SK-N-MC (cell line): ENCODE measurements around the gene DNER.

Experiments used
- DNase-seq: peaks from one replicate; pipeline ENCODE4 v3.0.0-alpha.2; 2011; ENCODE audit warnings: low read depth, low spot score
- H3K27ac ChIP-seq: fragments of 200-600 bp; sonication (generic); 2 replicates; pipeline ENCODE4 v1.5.1; 2016; ENCODE audit warnings: mixed run types
- H3K36me3 ChIP-seq: fragments of 200-600 bp; sonication (generic); 2 replicates; pipeline ENCODE4 v1.6.1; 2017; ENCODE audit warnings: antibody characterized with exemption, low read length, mixed read lengths; ENCODE audit not compliant: insufficient read depth
- H3K4me3 ChIP-seq: fragments of 200-600 bp; sonication (generic); 2 replicates; pipeline ENCODE4 v1.5.1; 2016
- H3K9ac ChIP-seq: fragments of 200-600 bp; sonication (generic); 2 replicates; pipeline ENCODE4 v1.8.0; 2017; ENCODE audit warnings: mixed run types, mixed read lengths; ENCODE audit not compliant: insufficient read length
- H3K9me3 ChIP-seq: fragments of 200-600 bp; sonication (generic); 2 replicates; pipeline ENCODE4 v1.6.1; 2017; ENCODE audit warnings: low read depth, mild to moderate bottlenecking, antibody characterized with exemption, low read length, moderate library complexity, mixed read lengths
- EZH2 ChIP-seq: fragments of 200-600 bp; sonication (generic); IDR thresholded peaks from one replicate; pipeline ENCODE4 v1.6.1; 2017; ENCODE audit warnings: antibody characterized with exemption
- FOXP2 ChIP-seq: optimal IDR thresholded peaks from 2 replicates; pipeline ENCODE3; 2011; ENCODE audit warnings: mild to moderate bottlenecking, moderate library complexity; ENCODE audit not compliant: insufficient read depth; ENCODE audit errors: extremely low read length, control extremely low read depth
- POLR2AphosphoS5 ChIP-seq: IDR thresholded peaks from 2 replicates; pipeline ENCODE4 v1.6.1; 2012; ENCODE audit warnings: mild to moderate bottlenecking, low read depth, low read length, borderline replicate concordance

The DNER gene

DNA sequence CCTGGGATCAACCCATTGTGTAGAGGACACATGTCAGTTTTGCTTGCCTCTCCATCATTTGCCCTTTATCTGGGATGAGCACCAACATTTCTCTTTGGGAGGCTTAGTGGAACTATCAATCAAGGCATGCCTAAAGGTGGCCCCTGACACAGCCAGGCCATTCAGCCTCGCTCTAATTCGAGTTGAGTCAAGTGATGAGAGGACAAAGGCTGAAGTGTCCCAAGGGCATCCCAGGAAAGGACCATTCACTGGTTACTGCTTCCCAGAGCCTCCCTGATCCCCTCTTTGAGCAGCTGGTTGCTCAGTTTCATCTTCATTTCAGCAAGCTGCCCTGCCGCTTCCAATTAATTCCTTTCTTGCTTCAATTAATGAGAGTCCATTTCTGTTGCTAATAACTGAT lies 63.5 kb downstream of the DNER start:
- Histone ChIP-seq H3K36me3 (no peaks in the 10 kb centered on the region), H3K27ac (no peak overlapping the region), H3K4me3 (no peak overlapping the region), H3K9me3 (no peaks in the 10 kb centered on the region), H3K9ac (no peak overlapping the region)
- no peak for TF ChIP-seq POLR2AphosphoS5
- no peak for TF ChIP-seq EZH2
- TF ChIP-seq FOXP2, result no peak
- no peak for DNase-seq

DNA sequence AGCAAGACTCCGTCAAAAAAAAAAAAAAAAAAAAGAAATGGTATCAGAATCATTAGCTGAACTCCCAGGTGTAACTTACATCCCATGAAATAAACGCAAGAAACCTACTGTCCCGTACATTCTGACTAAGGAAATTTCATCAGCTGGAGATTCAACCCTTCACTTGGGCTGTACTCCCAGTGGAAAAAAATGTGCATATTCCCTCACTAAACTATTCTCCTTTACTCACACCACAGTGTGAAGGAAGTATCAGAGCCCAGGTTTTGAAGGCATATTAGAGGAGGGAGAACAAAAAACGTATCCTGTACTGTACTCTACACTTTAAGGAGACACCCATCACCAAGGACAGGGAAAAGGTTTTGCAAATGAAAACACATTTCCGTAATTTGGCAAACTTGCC lies 64.3 kb downstream of the DNER start:
- Histone ChIP-seq H3K36me3 (no peaks in the 10 kb centered on the region), H3K27ac (no peak overlapping the region), H3K4me3 (no peak overlapping the region), H3K9ac (no peak overlapping the region), H3K9me3 (no peaks in the 10 kb centered on the region)
- no peak for DNase-seq
- TF ChIP-seq FOXP2, result no peak
- TF ChIP-seq EZH2, result no peak
- no peak for TF ChIP-seq POLR2AphosphoS5

DNA sequence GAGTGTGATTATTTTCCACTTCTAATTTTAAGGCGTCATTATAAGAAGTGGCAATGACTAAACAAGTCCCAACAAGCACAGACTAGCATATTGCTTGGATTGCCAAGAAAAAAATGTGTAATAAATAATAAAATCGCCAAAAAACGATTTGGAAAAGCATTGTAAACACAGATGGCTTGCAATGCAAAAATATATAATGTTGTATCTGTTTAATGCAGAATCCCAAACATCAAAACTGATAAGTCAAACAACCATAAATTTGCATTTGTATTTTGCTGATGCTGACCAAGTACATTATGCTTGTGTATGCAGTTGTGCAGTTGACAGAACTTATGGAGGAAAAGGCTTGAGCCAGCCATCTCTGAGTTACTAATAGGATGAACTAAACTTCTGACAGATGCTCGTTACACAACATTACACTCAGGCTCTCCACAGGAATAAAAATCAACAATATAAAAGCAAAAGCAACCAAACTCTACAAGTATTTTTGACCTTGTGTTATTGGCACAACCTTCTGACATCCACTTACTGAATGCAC lies 68.1 kb downstream of the DNER start:
- Histone ChIP-seq H3K9ac (no peak overlapping the region), H3K9me3 (no peaks in the 10 kb centered on the region), H3K27ac (no peak overlapping the region), H3K36me3 (no peaks in the 10 kb centered on the region), H3K4me3 (no peak overlapping the region)
- DNase-seq, result no peak
- TF ChIP-seq FOXP2 (no peak), EZH2 (no peak), POLR2AphosphoS5 (no peak)

DNA sequence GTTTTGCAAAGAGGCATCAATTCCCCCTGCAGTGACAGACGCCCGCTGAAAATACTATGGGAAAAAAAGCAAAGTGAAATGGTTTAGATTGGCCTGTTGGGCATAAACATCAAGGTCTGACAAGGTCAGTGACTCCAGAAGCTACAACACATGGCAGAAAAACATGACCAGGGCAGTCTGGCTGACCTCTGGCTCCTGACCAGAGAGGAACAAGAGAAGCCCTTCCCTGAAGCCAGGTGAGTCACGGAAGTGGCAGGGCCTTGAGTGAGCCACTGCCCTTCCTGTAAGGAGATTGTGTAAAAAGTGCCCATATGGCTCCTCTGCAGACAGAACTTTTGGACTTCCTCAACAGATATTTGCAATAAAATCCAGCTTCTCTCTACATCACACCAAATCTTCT lies 72.0 kb downstream of the DNER start:
- Histone ChIP-seq H3K9me3 (no peaks in the 10 kb centered on the region), H3K27ac (no peak overlapping the region), H3K9ac (no peak overlapping the region), H3K4me3 (no peak overlapping the region), H3K36me3 (no peaks in the 10 kb centered on the region)
- TF ChIP-seq EZH2 (no peak), POLR2AphosphoS5 (no peak), FOXP2 (no peak)
- no peak for DNase-seq

DNA sequence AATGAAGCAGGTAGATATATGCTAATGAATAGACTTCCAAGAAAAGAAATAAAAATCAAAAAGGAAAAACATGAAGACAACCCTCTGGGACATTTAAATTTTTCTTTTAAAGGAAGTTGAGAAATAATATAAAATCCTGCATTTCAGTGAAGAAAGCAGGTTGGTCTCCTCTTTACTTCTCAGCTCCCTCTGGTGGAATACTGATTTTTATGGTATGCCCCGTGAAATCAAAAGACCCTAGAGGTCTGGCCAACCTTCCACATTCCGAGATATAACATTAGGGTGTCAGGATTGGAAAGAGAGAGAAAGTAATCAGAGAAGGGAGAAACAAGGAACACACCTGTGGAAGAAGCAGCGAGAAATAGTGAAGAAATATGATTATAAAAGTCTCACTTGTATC lies 72.7 kb downstream of the DNER start:
- no peaks in the 10 kb centered on the region for H3K9me3 ChIP-seq
- no peak overlapping the region for H3K4me3 ChIP-seq
- no peak overlapping the region for H3K9ac ChIP-seq
- DNase-seq, result no peak
- no peak overlapping the region for H3K27ac ChIP-seq
- TF ChIP-seq POLR2AphosphoS5 (no peak), FOXP2 (no peak), EZH2 (no peak)
- H3K36me3 ChIP-seq, result no peaks in the 10 kb centered on the region

DNA sequence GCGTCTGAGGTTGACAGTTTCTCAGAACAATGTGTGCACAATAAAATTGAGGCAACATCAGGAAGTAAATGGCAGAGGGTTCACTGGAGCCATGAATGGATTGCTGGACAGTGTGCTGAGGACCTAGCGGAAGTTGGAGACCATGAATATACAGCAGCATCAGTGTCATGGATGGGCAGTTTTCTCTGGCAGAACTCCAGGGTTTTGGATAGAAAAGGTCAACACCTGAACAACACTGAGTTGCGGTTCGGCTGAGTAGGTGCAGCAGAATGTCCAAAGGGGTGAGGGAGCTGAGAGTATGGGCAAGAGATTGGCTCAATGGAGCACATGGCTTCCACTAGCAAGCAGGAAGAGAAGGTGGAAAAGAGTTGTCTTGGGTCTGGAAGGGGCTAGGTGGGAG lies 73.7 kb downstream of the DNER start:
- Histone ChIP-seq H3K27ac (no peak overlapping the region), H3K4me3 (no peak overlapping the region), H3K9me3 (no peaks in the 10 kb centered on the region), H3K9ac (no peak overlapping the region), H3K36me3 (no peaks in the 10 kb centered on the region)
- no peak for TF ChIP-seq EZH2
- TF ChIP-seq POLR2AphosphoS5, result no peak
- TF ChIP-seq FOXP2, result no peak
- DNase-seq, result no peak

DNA sequence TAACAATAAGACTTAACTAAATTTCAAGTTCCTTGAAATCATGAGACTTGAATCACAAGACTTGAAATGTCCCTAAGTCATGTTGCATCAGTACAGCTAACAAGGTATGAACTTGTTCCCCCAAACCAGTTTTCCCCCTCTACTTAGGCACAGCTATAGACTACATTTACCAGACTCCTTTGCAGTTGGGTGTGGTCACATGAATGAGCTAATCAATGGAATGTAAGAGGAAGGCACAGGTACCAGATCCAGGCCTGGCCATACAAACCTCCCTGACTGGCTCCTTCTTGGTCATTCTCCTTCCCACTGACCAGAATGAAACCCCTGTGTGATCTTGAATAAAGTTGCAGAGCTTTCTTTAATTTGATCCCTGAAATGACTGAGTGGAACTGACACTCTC lies 77.8 kb downstream of the DNER start:
- Histone ChIP-seq H3K9me3 (no peaks in the 10 kb centered on the region), H3K36me3 (no peaks in the 10 kb centered on the region), H3K4me3 (no peak overlapping the region), H3K27ac (no peak overlapping the region), H3K9ac (no peak overlapping the region)
- no peak for DNase-seq
- TF ChIP-seq EZH2 (no peak), FOXP2 (no peak), POLR2AphosphoS5 (no peak)

DNA sequence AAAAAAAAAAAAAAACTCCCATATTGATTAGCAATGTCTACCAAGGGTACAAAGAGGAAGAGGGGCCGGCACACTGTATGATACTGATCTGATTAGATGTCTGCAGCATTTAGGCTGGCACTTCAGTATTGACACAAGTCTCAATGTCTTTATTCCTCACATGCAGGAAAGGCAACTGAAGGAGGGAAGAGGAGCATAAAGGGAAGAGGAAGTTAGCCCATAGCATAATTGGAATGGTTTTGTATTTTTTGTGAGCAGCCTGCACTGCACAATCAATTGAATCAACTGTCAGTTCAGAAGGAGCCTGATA lies 79.0 kb downstream of the DNER start:
- Histone ChIP-seq H3K9ac (no peak overlapping the region), H3K36me3 (no peaks in the 10 kb centered on the region), H3K9me3 (no peaks in the 10 kb centered on the region), H3K27ac (no peak overlapping the region), H3K4me3 (no peak overlapping the region)
- no peak for DNase-seq
- TF ChIP-seq POLR2AphosphoS5 (no peak), FOXP2 (no peak)

DNA sequence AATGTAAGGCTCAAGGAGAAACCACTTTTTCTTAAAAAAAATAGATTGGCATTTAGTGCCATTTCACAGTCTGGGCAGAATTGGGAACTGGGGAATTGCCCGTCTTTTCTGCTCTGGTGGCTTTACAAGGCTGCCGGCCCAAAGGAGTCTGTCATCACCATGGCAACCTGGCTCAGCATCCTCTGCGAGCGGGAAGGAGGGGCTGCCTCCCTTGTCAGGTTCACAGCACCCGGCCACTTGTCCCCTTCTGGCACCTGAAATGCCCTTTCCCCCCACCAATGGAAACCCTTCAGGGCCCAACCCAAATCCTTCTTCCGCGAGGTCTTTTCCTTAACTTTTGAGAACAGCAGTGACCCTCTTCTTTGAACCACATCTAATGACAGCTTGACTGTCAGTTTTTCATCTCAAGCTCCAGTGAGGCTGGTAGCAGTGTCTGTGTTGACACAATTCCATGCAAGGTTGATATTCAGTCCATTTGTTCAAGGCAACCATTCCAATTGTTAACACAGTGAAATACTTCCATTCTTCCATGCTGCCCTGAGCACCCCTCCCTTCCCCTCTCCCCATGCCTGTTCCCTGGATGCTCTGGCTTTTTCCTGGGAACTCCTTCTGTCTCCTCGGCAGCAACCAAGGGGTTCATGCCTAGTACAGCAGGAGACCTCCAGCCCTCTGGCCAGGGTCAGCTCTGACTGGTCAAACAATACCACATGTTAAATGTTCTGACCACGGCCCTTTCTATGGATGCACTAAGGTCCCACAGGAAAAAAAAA lies 79.6 kb downstream of the DNER start:
- TF ChIP-seq POLR2AphosphoS5 (no peak), FOXP2 (no peak), EZH2 (no peak)

More for the DNA sequence above, 79.6 kb downstream of the DNER start:
- Histone ChIP-seq H3K4me3 (no peak overlapping the region), H3K36me3 (no peaks in the 10 kb centered on the region), H3K27ac (no peak overlapping the region), H3K9ac (no peak overlapping the region), H3K9me3 (no peaks in the 10 kb centered on the region)
- DNase-seq, result no peak
